ENCODE measurements around the gene P2RY2. TPM values are rescaled to one million over a fixed set of nuclear protein-coding genes. Genes with fewer than 3 reads are reported as not detected.

The P2RY2 gene
- total RNA-seq, 2 donors from 2014 or later: 9.5 to 14.7 TPM

GRCh38 chr11:73236854-73237253 lies 18.8 kb downstream of the P2RY2 start:
- DNase-seq (ENCODE audit: low spot score): no peak
- H3K27ac ChIP-seq: peak overlapping the region; percentile 76 to 87
- H3K4me1 ChIP-seq: peaks cover 0 to 62% of the 10 kb centered on the region in 2 donors
- TF ChIP-seq CTCF (IDR thresholded peaks at IDR 0.05): peak; percentile 27 to 71
- peaks cover 7% of the 10 kb centered on the region for H3K36me3 ChIP-seq
- H3K9me3 ChIP-seq: no peaks in the 10 kb centered on the region
- H3K27me3 ChIP-seq: no peaks in the 10 kb centered on the region
- no peak overlapping the region for H3K4me3 ChIP-seq

DNA sequence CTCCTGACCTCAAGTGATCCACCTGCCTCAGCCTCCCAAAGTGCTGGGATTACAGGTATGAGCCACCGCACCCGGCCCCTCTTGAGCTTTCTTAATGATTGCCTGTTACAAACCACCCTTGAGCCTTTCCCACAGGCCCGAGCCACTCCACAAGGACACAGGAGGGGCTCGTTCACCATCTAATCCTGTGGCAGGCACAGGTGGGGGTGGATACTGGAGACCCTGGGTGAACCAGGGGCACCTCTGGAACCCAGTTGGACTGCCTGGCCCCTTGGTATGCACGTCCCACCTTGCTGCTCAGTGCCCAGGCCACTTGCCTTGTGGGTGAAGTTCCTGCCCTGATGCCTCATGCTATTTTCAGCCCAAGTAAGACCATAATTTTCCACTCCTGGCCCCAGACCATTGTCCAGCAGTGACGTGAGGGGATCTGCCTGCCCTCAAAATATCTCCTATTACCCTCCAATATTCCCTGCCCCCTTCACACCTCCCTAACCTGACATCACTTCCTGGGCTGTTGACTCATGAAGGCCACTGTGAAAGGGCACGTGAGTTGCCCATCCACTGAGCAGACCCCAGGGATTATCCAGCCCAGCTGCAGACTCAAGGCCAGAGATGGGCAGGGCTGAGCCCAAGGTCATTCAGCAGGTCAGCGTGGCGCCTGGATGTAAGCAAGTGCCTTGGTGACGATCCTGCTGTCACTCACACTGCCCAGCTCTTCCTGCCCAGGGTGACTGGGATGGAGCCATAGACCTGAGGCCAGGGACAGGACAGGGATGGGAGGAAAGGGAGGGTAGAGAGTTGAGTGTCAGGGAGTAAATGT lies 19.6 kb downstream of the P2RY2 start:
- Histone ChIP-seq H3K27me3 (no peaks in the 10 kb centered on the region), H3K9me3 (no peaks in the 10 kb centered on the region), H3K27ac (peak overlapping the region; percentile 76 to 87), H3K4me1 (peaks cover 0 to 71% of the 10 kb centered on the region in 2 donors), H3K4me3 (no peak overlapping the region), H3K36me3 (peaks cover 7% of the 10 kb centered on the region)
- TF ChIP-seq CTCF (IDR thresholded peaks at IDR 0.05): no peak
- DNase-seq (ENCODE audit: low spot score): no peak

- Histone ChIP-seq H3K4me1 (peaks cover 0 to 65% of the 10 kb centered on the region in 2 donors), H3K9me3 (no peaks in the 10 kb centered on the region), H3K4me3 (no peak overlapping the region), H3K27me3 (no peaks in the 10 kb centered on the region), H3K27ac (peak overlapping the region; percentile 76 to 87), H3K36me3 (peaks cover 7% of the 10 kb centered on the region)
- no peak for TF ChIP-seq CTCF (IDR thresholded peaks at IDR 0.05)
- DNase-seq (ENCODE audit: low spot score): no peak
Measured at GRCh38 chr11:73239111-73239521, 21.0 kb downstream of the P2RY2 start.

- H3K9me3 ChIP-seq: no peaks in the 10 kb centered on the region
- peak overlapping the region; percentile 76 to 87 for H3K27ac ChIP-seq
- H3K36me3 ChIP-seq: peaks cover 5% of the 10 kb centered on the region
- no peak overlapping the region for H3K4me3 ChIP-seq
- DNase-seq (ENCODE audit: low spot score): no peak
- no peak for TF ChIP-seq CTCF (IDR thresholded peaks at IDR 0.05)
- H3K27me3 ChIP-seq: no peaks in the 10 kb centered on the region
- peaks cover 0 to 65% of the 10 kb centered on the region in 2 donors for H3K4me1 ChIP-seq
Measured at GRCh38 chr11:73239571-73240189, 21.6 kb downstream of the P2RY2 start.

- Histone ChIP-seq H3K9me3 (no peaks in the 10 kb centered on the region), H3K27me3 (no peaks in the 10 kb centered on the region), H3K4me3 (no peak overlapping the region), H3K36me3 (no peaks in the 10 kb centered on the region), H3K4me1 (peaks cover 0 to 65% of the 10 kb centered on the region in 2 donors), H3K27ac (peak overlapping the region; percentile 76 to 87)
- DNase-seq (ENCODE audit: low spot score): peak; percentile 70
- no peak for TF ChIP-seq CTCF (IDR thresholded peaks at IDR 0.05)
Measured at GRCh38 chr11:73240190-73240781, 22.2 kb downstream of the P2RY2 start.

Data from right atrium auricular region (tissue), 2 donors.